Fibroblast of mammary gland (primary cell): ENCODE results near the gene IL17REL.

ENCODE experiments used
- DNase-seq: peaks from one replicate; pipeline ENCODE4 v3.0.0-alpha.2; 2010; ENCODE audit warnings: low read depth
- H3K4me3 ChIP-seq: 2 replicates; pipeline ENCODE4 v1.5.1; 2011; ENCODE audit warnings: low read depth, mild to moderate bottlenecking, low read length, moderate library complexity; ENCODE audit not compliant: control insufficient read depth
- TF ChIP-seq, protein P1 (sequence below): conservative IDR thresholded peaks from 2 replicates; pipeline ENCODE4 v1.5.1; 2011; ENCODE audit warnings: low read depth, low read length, inconsistent platforms; ENCODE audit not compliant: control insufficient read depth, insufficient read depth

IL17REL gene

DNA sequence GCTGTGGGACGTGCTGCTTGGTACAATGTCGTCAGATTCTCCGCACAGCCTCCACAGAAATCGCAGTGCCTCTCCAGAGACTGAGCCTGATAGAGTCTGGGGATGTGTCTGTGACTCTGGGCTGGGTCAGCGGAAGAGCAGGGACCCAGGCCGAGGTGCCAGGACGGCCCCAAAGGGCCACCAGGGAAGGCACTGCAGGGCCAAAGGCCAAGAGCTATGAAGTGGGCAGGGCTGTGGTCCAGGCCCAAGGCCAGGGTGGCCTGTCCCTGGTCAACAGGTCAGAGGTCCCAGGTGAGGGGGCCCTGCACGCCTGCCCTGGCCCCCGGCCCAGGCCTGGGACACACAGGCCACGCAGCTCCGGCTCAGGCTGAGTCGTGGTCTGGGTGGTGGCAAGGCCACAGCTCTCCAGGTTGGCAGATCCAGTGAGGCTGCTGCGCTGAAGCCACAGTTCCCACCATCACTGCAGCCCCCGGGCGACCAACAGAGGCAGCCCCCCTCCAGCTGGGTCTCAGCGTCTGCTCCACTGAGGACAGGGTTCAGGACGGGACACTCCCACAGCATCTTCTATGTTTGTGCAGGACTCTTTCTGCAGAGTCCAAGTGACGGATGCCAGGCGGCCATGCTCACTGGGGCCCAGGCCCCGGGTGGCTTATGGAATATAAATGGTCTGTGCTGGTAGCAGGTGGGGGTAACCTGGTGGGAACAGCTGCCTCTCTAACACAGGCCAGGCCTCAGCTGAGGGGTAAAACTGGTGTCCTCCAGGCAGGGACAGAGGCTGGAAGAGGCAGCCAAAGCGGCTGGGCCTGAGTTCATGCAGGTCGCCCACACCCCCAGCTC is 56.8 kb downstream of the IL17REL start:
- H3K4me3 ChIP-seq: no peak overlapping the region
- no peak for DNase-seq

DNA sequence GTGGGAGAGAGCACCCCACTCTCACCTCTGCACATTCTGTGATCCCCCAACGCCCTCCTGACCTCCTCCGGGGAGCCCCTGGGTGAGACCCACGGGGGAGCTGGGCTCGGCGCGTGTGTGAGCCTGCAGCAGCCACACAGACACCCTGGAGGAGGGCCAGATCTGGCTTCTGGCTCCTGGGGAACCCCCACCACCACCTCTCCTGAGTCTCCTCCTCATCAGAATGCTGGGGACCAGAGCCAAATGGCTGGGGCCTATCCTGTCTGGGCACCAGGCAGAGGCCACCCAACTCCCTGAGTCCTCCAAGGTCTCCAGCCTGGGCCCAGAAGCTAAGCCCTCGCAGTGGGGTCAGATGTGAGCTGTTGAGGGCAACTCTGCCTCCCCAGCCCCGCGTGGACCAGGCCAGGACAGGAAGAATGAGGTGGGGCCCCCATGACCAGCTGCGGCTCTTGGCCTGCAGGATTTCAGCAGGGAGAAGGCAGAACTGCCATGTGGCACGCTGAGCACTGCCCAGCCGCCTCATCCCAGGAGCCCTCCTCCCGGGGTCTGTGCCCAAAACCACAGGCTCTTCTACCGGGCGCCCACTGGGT is 57.5 kb downstream of the IL17REL start:
- DNase-seq: no peak
- TF ChIP-seq, protein P1, sequence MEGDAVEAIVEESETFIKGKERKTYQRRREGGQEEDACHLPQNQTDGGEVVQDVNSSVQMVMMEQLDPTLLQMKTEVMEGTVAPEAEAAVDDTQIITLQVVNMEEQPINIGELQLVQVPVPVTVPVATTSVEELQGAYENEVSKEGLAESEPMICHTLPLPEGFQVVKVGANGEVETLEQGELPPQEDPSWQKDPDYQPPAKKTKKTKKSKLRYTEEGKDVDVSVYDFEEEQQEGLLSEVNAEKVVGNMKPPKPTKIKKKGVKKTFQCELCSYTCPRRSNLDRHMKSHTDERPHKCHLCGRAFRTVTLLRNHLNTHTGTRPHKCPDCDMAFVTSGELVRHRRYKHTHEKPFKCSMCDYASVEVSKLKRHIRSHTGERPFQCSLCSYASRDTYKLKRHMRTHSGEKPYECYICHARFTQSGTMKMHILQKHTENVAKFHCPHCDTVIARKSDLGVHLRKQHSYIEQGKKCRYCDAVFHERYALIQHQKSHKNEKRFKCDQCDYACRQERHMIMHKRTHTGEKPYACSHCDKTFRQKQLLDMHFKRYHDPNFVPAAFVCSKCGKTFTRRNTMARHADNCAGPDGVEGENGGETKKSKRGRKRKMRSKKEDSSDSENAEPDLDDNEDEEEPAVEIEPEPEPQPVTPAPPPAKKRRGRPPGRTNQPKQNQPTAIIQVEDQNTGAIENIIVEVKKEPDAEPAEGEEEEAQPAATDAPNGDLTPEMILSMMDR: no peak
- H3K4me3 ChIP-seq: no peak overlapping the region

More for the DNA sequence above, 56.8 kb downstream of the IL17REL start:
- TF ChIP-seq, protein P1: no peak

DNA sequence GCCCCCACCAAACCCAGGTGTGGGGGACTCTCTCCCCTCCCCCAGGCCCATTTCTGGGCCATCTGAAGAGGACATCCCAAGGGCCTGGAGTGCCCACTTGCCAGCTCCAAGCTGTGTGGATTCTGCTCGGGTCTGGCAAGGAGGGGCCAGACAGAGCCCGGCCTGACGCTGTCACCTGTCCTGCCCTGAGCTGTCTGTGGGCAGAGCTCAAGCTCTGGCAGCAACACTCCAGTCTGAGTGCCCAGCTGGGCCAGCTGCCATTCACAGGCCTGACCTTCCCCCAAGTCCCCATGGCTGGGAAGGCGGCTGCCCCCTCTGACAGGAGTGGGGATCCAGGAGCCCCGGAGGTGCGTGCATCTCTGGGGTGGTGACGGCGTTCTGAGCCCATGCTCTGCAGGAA is 58.2 kb downstream of the IL17REL start:
- DNase-seq: no peak
- no peak overlapping the region for H3K4me3 ChIP-seq
- TF ChIP-seq, protein P1: no peak

DNA sequence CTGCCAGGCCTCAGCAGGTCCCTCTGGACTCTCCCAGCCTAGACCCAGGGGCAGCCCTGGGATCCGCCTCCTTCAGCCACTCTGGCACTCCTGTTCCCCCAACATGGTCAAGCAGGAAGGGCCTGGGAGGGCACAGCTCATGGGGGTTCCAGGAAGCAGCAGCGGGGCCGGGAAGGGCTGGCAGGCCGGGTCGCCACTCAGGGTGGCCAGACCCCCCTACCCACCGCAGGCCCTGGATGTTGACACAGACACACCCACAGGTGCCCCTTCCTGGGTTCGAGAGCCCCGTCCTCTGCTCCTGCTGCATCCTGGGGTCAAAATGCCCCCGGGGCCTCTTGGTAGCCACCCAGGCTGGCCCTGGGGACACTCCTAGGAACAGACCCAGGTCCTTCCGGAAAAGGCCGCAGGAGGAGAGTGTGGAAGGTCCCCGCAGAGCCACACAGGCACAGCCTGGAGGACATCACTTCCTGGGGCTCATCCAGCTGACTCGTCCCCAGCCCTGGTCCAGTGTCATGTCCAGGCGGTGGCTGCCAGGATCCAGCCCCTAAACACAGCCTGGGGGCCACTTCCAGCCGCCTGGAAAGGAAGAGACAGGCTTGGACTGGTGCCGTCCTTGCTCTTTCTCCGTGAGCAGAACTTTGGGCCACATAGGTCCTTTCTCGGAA is 58.8 kb downstream of the IL17REL start:
- DNase-seq: no peak
- TF ChIP-seq, protein P1: no peak
- no peak overlapping the region for H3K4me3 ChIP-seq

- no peak overlapping the region for H3K4me3 ChIP-seq
- TF ChIP-seq, protein P1: no peak
- DNase-seq: no peak
Measured at GRCh38 chr22:49953027-49953679, 59.4 kb downstream of the IL17REL start.
